H9 (cell line): Measurements from ENCODE around the gene MX2. TPM values are rescaled to one million over a fixed set of nuclear protein-coding genes. Genes with fewer than 3 reads are reported as not detected.

ENCODE experiments used
- DNase-seq: peaks from one replicate; pipeline ENCODE4 v3.0.0-alpha.2; 2017
- H2AFZ ChIP-seq: one replicate; pipeline ENCODE4 v1.6.1; 2013; ENCODE audit warnings: mild to moderate bottlenecking, low read length, control low read depth, moderate library complexity
- H2AK5ac ChIP-seq: 2 replicates; pipeline ENCODE4 v1.6.1; 2013; ENCODE audit warnings: low read length, control low read depth, mixed read lengths; ENCODE audit not compliant: insufficient read length
- H2BK120ac ChIP-seq: one replicate; pipeline ENCODE4 v1.6.1; 2013; ENCODE audit warnings: low read depth, mild to moderate bottlenecking, low read length, control low read depth, inconsistent platforms; ENCODE audit not compliant: poor library complexity, severe bottlenecking
- H2BK12ac ChIP-seq: 2 replicates; pipeline ENCODE4 v1.6.1; 2013; ENCODE audit warnings: low read length, control low read depth, mixed read lengths, low read depth; ENCODE audit not compliant: insufficient read length
- H2BK15ac ChIP-seq: 2 replicates; pipeline ENCODE4 v1.6.1; 2013; ENCODE audit warnings: low read depth, low read length, control low read depth
- H2BK20ac ChIP-seq: one replicate; pipeline ENCODE4 v1.6.1; 2013; ENCODE audit warnings: low read depth, mild to moderate bottlenecking, low read length, control low read depth, inconsistent platforms; ENCODE audit not compliant: poor library complexity, severe bottlenecking
- H2BK5ac ChIP-seq: 2 replicates; pipeline ENCODE4 v1.6.1; 2013; ENCODE audit warnings: low read length, control low read depth, mixed read lengths; ENCODE audit not compliant: insufficient read length
- H3K14ac ChIP-seq: 2 replicates; pipeline ENCODE4 v1.6.1; 2013; ENCODE audit warnings: low read length, control low read depth; ENCODE audit not compliant: insufficient read depth
- H3K18ac ChIP-seq: 2 replicates; pipeline ENCODE4 v1.6.1; 2013; ENCODE audit warnings: low read depth, mild to moderate bottlenecking, mixed read lengths, low read length, control low read depth; ENCODE audit not compliant: insufficient read length
- H3K23ac ChIP-seq: 2 replicates; pipeline ENCODE4 v1.6.1; 2013; ENCODE audit warnings: low read length, control low read depth, mixed read lengths, low read depth; ENCODE audit not compliant: insufficient read length
- H3K23me2 ChIP-seq: 2 replicates; pipeline ENCODE4 v1.6.1; 2013; ENCODE audit warnings: low read depth, mild to moderate bottlenecking, mixed read lengths, low read length, control low read depth; ENCODE audit not compliant: insufficient read length, poor library complexity, severe bottlenecking
- H3K27ac ChIP-seq: 2 replicates; pipeline ENCODE4 v1.5.1; 2013; ENCODE audit warnings: low read length, control low read depth, mixed read lengths, low read depth; ENCODE audit not compliant: insufficient read length
- H3K27me3 ChIP-seq: 2 replicates; pipeline ENCODE4 v1.6.1; 2013; ENCODE audit warnings: low read length, control low read depth, inconsistent platforms; ENCODE audit not compliant: insufficient read depth
- H3K4ac ChIP-seq: 2 replicates; pipeline ENCODE4 v1.6.1; 2013; ENCODE audit warnings: low read depth, mild to moderate bottlenecking, control low read depth, inconsistent platforms, low read length, moderate library complexity
- H3K4me1 ChIP-seq: 2 replicates; pipeline ENCODE4 v1.6.1; 2013; ENCODE audit warnings: low read length, control low read depth, inconsistent platforms; ENCODE audit not compliant: insufficient read depth
- H3K4me2 ChIP-seq: 2 replicates; pipeline ENCODE4 v1.6.1; 2013; ENCODE audit warnings: low read length, control low read depth, mixed read lengths; ENCODE audit not compliant: insufficient read length, insufficient read depth
- H3K56ac ChIP-seq: 2 replicates; pipeline ENCODE4 v1.6.1; 2013; ENCODE audit warnings: low read depth, mild to moderate bottlenecking, mixed read lengths, low read length, control low read depth; ENCODE audit not compliant: insufficient read length
- H3K79me1 ChIP-seq: 2 replicates; pipeline ENCODE4 v1.6.1; 2013; ENCODE audit warnings: low read depth, mild to moderate bottlenecking, moderate library complexity, low read length, control low read depth, inconsistent platforms; ENCODE audit not compliant: insufficient read depth, poor library complexity, severe bottlenecking
- H3K79me2 ChIP-seq: 2 replicates; pipeline ENCODE4 v1.6.1; 2013; ENCODE audit warnings: low read length, control low read depth, inconsistent platforms; ENCODE audit not compliant: insufficient read depth
- H3K9ac ChIP-seq: 2 replicates; pipeline ENCODE4 v1.6.1; 2013; ENCODE audit warnings: low read length, control low read depth, mixed read lengths; ENCODE audit not compliant: insufficient read length; ENCODE audit errors: extremely low read depth
- H3K9me3 ChIP-seq: one replicate; pipeline ENCODE4 v1.6.1; 2013; ENCODE audit warnings: low read depth, low read length, inconsistent platforms; ENCODE audit not compliant: control insufficient read depth
- H3T11ph ChIP-seq: one replicate; pipeline ENCODE4 v1.6.1; 2013; ENCODE audit warnings: mild to moderate bottlenecking, low read length, control low read depth, inconsistent platforms
- H4K20me1 ChIP-seq: one replicate; pipeline ENCODE4 v1.6.1; 2013; ENCODE audit not compliant: control insufficient read depth, insufficient read length, insufficient read depth
- H4K5ac ChIP-seq: 2 replicates; pipeline ENCODE4 v1.6.1; 2013; ENCODE audit warnings: low read depth, mild to moderate bottlenecking, mixed read lengths, low read length, control low read depth; ENCODE audit not compliant: insufficient read length
- H4K8ac ChIP-seq: replicated peaks from 2 replicates; pipeline ENCODE4 v1.6.1; 2013; ENCODE audit warnings: low read length, control low read depth, mixed read lengths, low read depth; ENCODE audit not compliant: insufficient read length
- H4K91ac ChIP-seq: 2 replicates; pipeline ENCODE4 v1.6.1; 2013; ENCODE audit warnings: low read depth, mild to moderate bottlenecking, moderate library complexity, mixed read lengths, low read length, control low read depth; ENCODE audit not compliant: insufficient read length
- H3K27ac Mint-ChIP-seq, 3 experiments: 2 replicates in 2 of 3; 3 replicates in 1 of 3; pipeline ENCODE4 v1.8.0; 2020 to 2021; ENCODE audit warnings: mixed read lengths in 3 of 3, mild to moderate bottlenecking in 1 of 3, moderate library complexity in 1 of 3
- H3K27me3 Mint-ChIP-seq: 2 replicates; pipeline ENCODE4 v1.8.0; 2021; ENCODE audit warnings: low read depth, mild to moderate bottlenecking, moderate library complexity, mixed read lengths
- H3K36me3 Mint-ChIP-seq, 3 experiments: 2 replicates in 2 of 3; 3 replicates in 1 of 3; pipeline ENCODE4 v1.8.0; 2020 to 2021; ENCODE audit warnings: low read depth in 3 of 3, mixed read lengths in 3 of 3; ENCODE audit not compliant: insufficient read depth in 1 of 3
- H3K4me1 Mint-ChIP-seq, 2 experiments: 2 replicates each; pipeline ENCODE4 v1.8.0; 2020; ENCODE audit warnings: mixed read lengths in 2 of 2
- H3K4me3 Mint-ChIP-seq, 2 experiments: 2 replicates in 1 of 2; 3 replicates in 1 of 2; pipeline ENCODE4 v1.8.0; 2020 to 2021; ENCODE audit warnings: mild to moderate bottlenecking in 2 of 2, mixed read lengths in 2 of 2, moderate library complexity in 1 of 2
- H3K9me3 Mint-ChIP-seq, 2 experiments: 2 replicates in 1 of 2; 3 replicates in 1 of 2; pipeline ENCODE4 v1.8.0; 2020; ENCODE audit warnings: mild to moderate bottlenecking in 2 of 2, mixed read lengths in 2 of 2, moderate library complexity in 1 of 2
- CTCF ChIP-seq: fragments of 200-600 bp; sonication (generic); conservative IDR thresholded peaks from 3 replicates; pipeline ENCODE4 v1.8.0; 2021; ENCODE audit warnings: antibody characterized with exemption, mild to moderate bottlenecking
- WGBS: extraction: QIAGEN DNeasy Blood & Tissue Kit; methylation state at CpG from one replicate; pipeline ENCODE4 v1.1.7; 2013; ENCODE audit warnings: missing lambda C conversion rate, low lambda C conversion rate, mixed read lengths; ENCODE audit not compliant: insufficient read length; ENCODE audit errors: extremely low coverage; 5-methylcytosine and 5-hydroxymethylcytosine counted together
- total RNA-seq: library from RNA; stranded (reverse); gene quantifications from 2 replicates; pipeline ENCODE4 v1.2.1, GENCODE V29; 2021

MX2 gene
- total RNA-seq, 1 experiment from 2014 or later = 1.8 TPM

GRCh38 chr21:41326414-41327080 lies 35.3 kb upstream of the MX2 start:
- Histone ChIP-seq H3K4me1 (peaks cover 3% of the 10 kb centered on the region; the same call in 1 of the 2 replicates), H3K23ac (no peak overlapping the region), H3K4ac (no peak overlapping the region), H2AK5ac (no peak overlapping the region), H4K8ac (no peak overlapping the region), H2BK15ac (no peak overlapping the region), H4K91ac (no peak overlapping the region), H3K14ac (no peak overlapping the region), H2AFZ (no peak overlapping the region), H3K79me1 (no peaks in the 10 kb centered on the region), H3T11ph (no peak overlapping the region), H3K79me2 (no peaks in the 10 kb centered on the region), H4K20me1 (no peaks in the 10 kb centered on the region), H2BK120ac (no peak overlapping the region), H3K18ac (no peak overlapping the region), H2BK20ac (no peak overlapping the region), H3K9me3 (no peaks in the 10 kb centered on the region), H2BK12ac (no peak overlapping the region), H3K27ac (no peak overlapping the region), H2BK5ac (no peak overlapping the region), H4K5ac (no peak overlapping the region), H3K56ac (no peak overlapping the region), H3K9ac (no peak overlapping the region), H3K27me3 (no peaks in the 10 kb centered on the region), H3K4me2 (no peak overlapping the region), H3K23me2 (no peaks in the 10 kb centered on the region)
- peaks cover 15 to 19% of the 10 kb centered on the region in 2 experiments for H3K4me1 Mint-ChIP-seq
- H3K27ac Mint-ChIP-seq = no peak overlapping the region
- TF ChIP-seq CTCF = no peak
- no peak overlapping the region for H3K4me3 Mint-ChIP-seq
- no peaks in the 10 kb centered on the region; a peak in 1 of 5 replicates for H3K9me3 Mint-ChIP-seq
- WGBS = no CpG with 5 or more reads among the region's 13 CpGs
- H3K36me3 Mint-ChIP-seq = no peaks in the 10 kb centered on the region; a peak in 1 of 7 replicates
- H3K27me3 Mint-ChIP-seq = no peaks in the 10 kb centered on the region; the same call in 1 of the 2 replicates
- DNase-seq = no peak
